DOHH2 (cell line): ENCODE results near the gene PRKN.
"Not testable (repeated sequence)": the region's sequence is repeated elsewhere in the genome, so short reads cannot be mapped to it uniquely, and the experiment has no call there.

Experiments used
- CTCF ChIP-seq: fragments of 200-600 bp; sonication (generic); IDR thresholded peaks from one replicate; pipeline ENCODE4 v1.5.1; 2014; ENCODE audit warnings: antibody characterized with exemption, mild to moderate bottlenecking, low read depth, low read length; ENCODE audit not compliant: poor library complexity, severe bottlenecking
- EZH2phosphoT487 ChIP-seq: fragments of 200-600 bp; sonication (generic); IDR thresholded peaks from 2 replicates; pipeline ENCODE4 v1.6.1; 2017; ENCODE audit warnings: borderline replicate concordance, mild to moderate bottlenecking, antibody characterized with exemption, low read length, moderate library complexity, mixed read lengths

- not testable (repeated sequence) for TF ChIP-seq CTCF, EZH2phosphoT487
These were observed 48.7 kb downstream of the PRKN start for GRCh38 chr6:162678896-162679295.
